Measurements from ENCODE around the gene FAM107B. TPM values are rescaled to one million over a fixed set of nuclear protein-coding genes. Genes with fewer than 3 reads are reported as not detected.

FAM107B gene
- total RNA-seq, 4 donors from 2014 or later: 31.5 to 59.0 (median 39.3) TPM

DNA sequence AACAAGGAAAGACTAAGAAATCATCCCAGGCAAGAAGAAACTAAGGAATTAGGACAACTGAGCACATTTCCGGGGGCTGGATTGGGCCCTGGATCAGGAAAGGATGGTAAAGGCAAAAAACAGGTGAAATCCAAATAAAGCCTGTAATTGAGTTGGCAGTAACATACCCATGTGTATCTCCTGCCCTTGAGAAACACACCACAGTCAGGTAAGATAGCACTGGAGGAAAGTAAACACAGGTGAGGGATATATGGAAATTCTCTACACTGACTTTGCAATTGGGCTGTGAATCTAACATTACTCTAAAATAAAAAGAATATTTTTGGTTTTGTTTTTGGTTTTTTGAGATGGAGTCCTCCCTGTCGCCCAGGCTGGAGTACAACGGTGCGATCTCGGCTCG, 303.8 kb downstream of the FAM107B start:
- TF ChIP-seq, protein P1, sequence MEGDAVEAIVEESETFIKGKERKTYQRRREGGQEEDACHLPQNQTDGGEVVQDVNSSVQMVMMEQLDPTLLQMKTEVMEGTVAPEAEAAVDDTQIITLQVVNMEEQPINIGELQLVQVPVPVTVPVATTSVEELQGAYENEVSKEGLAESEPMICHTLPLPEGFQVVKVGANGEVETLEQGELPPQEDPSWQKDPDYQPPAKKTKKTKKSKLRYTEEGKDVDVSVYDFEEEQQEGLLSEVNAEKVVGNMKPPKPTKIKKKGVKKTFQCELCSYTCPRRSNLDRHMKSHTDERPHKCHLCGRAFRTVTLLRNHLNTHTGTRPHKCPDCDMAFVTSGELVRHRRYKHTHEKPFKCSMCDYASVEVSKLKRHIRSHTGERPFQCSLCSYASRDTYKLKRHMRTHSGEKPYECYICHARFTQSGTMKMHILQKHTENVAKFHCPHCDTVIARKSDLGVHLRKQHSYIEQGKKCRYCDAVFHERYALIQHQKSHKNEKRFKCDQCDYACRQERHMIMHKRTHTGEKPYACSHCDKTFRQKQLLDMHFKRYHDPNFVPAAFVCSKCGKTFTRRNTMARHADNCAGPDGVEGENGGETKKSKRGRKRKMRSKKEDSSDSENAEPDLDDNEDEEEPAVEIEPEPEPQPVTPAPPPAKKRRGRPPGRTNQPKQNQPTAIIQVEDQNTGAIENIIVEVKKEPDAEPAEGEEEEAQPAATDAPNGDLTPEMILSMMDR (IDR thresholded peaks at IDR 0.05; ENCODE audit: low read depth): no peak

DNA sequence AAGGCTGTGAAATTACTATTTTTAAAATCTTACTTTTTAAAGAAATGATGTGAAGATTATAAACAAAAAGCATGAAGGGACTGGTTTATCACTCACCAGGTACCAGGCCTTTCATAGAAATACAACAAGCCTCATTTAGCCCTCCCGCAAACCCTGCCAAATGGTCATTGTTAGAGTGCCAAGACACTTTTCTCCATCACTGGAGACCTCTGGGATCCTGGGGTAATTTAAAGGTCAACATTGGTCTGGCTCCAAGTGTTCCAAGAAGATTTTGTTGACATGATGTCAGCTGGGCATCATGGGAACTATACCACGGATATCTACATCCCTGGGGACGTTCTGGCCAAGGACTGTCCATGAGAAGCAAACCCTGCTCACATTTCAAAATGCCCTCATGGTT, 306.0 kb downstream of the FAM107B start:
- TF ChIP-seq, protein P1 (IDR thresholded peaks at IDR 0.05; ENCODE audit: low read depth): no peak

Small RNA genes within 50 kb of the gene (small RNA-seq; reads per million reads assigned to genes)
- not detected for gene RNA5SP302

Other genes starting within 250 kb of the FAM107B start
- gene CDNF, start 63.1 kb upstream of the FAM107B start, total RNA-seq: 1 to 10 TPM; 2.0 to 6.8 (median 2.7) TPM
- 10 to 100 TPM; 10.5 to 13.4 (median 12.7) TPM for gene HSPA14, start 63.4 kb upstream of the FAM107B start, total RNA-seq
- gene MSANTD7, start 63.4 kb upstream of the FAM107B start, total RNA-seq: 10 to 100 TPM in 1 of 4 donors, 1 to 10 TPM in 3; 6.5 to 13.5 (median 7.8) TPM
- 10 to 100 TPM in 1 of 4 donors, 1 to 10 TPM in 3; 3.1 to 11.3 (median 3.6) TPM for gene SUV39H2, start 104.0 kb upstream of the FAM107B start, total RNA-seq
- 100 to 1,000 TPM in 1 of 4 donors, 10 to 100 TPM in 3; 13.0 to 114 (median 17.2) TPM for gene DCLRE1C, start 179.2 kb upstream of the FAM107B start, total RNA-seq
- gene MEIG1, start 184.5 kb upstream of the FAM107B start, total RNA-seq: not detected

All from subcutaneous adipose tissue (tissue), 4 donors.